Measurements from ENCODE around the gene GFY. TPM values are rescaled to one million over a fixed set of nuclear protein-coding genes. Genes with fewer than 3 reads are reported as not detected.

Gene GFY
- total RNA-seq, 2 donors from 2014 or later = 0.18 TPM; not detected in 1

- Mint-ChIP-seq H3K4me3 (no peak overlapping the region), H3K27me3 (ENCODE audit: insufficient read depth) (peaks cover 98% of the 10 kb centered on the region), H3K9me3 (peaks cover 13% of the 10 kb centered on the region), H3K36me3 (ENCODE audit: low read depth) (peaks cover 4% of the 10 kb centered on the region), H3K27ac (no peak overlapping the region), H3K4me1 (peaks cover 16% of the 10 kb centered on the region)
- Histone ChIP-seq H3K27ac (ENCODE audit: low read depth, low read length) (no peak overlapping the region), H3K9ac (ENCODE audit: extremely low read depth, low read length, poor library complexity, severe bottlenecking) (no peak overlapping the region), H3K36me3 (ENCODE audit: control insufficient read depth, insufficient read depth, low read length) (no peaks in the 10 kb centered on the region), H3K9me3 (ENCODE audit: control insufficient read depth, low read length) (no peaks in the 10 kb centered on the region), H3K4me3 (ENCODE audit: low read length) (no peak overlapping the region), H3K27me3 (ENCODE audit: control insufficient read depth, insufficient read depth, low read length, poor library complexity, severe bottlenecking) (peaks cover 100% of the 10 kb centered on the region), H3K4me1 (ENCODE audit: control insufficient read depth, insufficient read depth, low read length) (no peaks in the 10 kb centered on the region)
- TF ChIP-seq CTCF (conservative IDR thresholded peaks at IDR 0.05) = no peak
- WGBS, 2 experiments (ENCODE audit: insufficient coverage in 1 of 2, insufficient read length in 1 of 2) = 83 to 91% methylated on average over 5 to 9 of the region's 9 CpGs
- DNase-seq = no peak
Observed at GRCh38 chr19:49430172-49430677, 5.0 kb downstream of the GFY start.

GRCh38 chr19:49430678-49431329, 5.6 kb downstream of the GFY start:
- Histone ChIP-seq H3K4me1 (ENCODE audit: control insufficient read depth, insufficient read depth, low read length) (no peaks in the 10 kb centered on the region), H3K27ac (ENCODE audit: low read depth, low read length) (no peak overlapping the region), H3K27me3 (ENCODE audit: control insufficient read depth, insufficient read depth, low read length, poor library complexity, severe bottlenecking) (peaks cover 100% of the 10 kb centered on the region), H3K36me3 (ENCODE audit: control insufficient read depth, insufficient read depth, low read length) (no peaks in the 10 kb centered on the region), H3K4me3 (ENCODE audit: low read length) (no peak overlapping the region), H3K9me3 (ENCODE audit: control insufficient read depth, low read length) (no peaks in the 10 kb centered on the region), H3K9ac (ENCODE audit: extremely low read depth, low read length, poor library complexity, severe bottlenecking) (no peak overlapping the region)
- H3K9me3 Mint-ChIP-seq = peaks cover 17% of the 10 kb centered on the region
- H3K4me1 Mint-ChIP-seq = peaks cover 12% of the 10 kb centered on the region
- WGBS, 2 experiments (ENCODE audit: insufficient coverage in 1 of 2, insufficient read length in 1 of 2) = 77 to 80% methylated on average over 17 to 28 of the region's 28 CpGs
- DNase-seq = no peak
- H3K4me3 Mint-ChIP-seq = no peak overlapping the region
- no peak overlapping the region for H3K27ac Mint-ChIP-seq
- TF ChIP-seq CTCF (conservative IDR thresholded peaks at IDR 0.05) = peak; percentile 59
- peaks cover 4% of the 10 kb centered on the region for H3K36me3 Mint-ChIP-seq (ENCODE audit: low read depth)
- H3K27me3 Mint-ChIP-seq (ENCODE audit: insufficient read depth) = peaks cover 98% of the 10 kb centered on the region

GRCh38 chr19:49431330-49431749, 6.2 kb downstream of the GFY start:
- H3K9ac ChIP-seq (ENCODE audit: extremely low read depth, low read length, poor library complexity, severe bottlenecking) = no peak overlapping the region
- peaks cover 19% of the 10 kb centered on the region for H3K9me3 Mint-ChIP-seq
- peaks cover 100% of the 10 kb centered on the region for H3K27me3 ChIP-seq (ENCODE audit: control insufficient read depth, insufficient read depth, low read length, poor library complexity, severe bottlenecking)
- H3K4me3 ChIP-seq (ENCODE audit: low read length) = no peak overlapping the region
- H3K27ac ChIP-seq (ENCODE audit: low read depth, low read length) = no peak overlapping the region
- WGBS, 2 experiments (ENCODE audit: insufficient coverage in 1 of 2, insufficient read length in 1 of 2) = 83 to 85% methylated on average over 24 to 28 of the region's 29 CpGs
- H3K4me1 ChIP-seq (ENCODE audit: control insufficient read depth, insufficient read depth, low read length) = no peaks in the 10 kb centered on the region
- peaks cover 4% of the 10 kb centered on the region for H3K36me3 Mint-ChIP-seq (ENCODE audit: low read depth)
- H3K36me3 ChIP-seq (ENCODE audit: control insufficient read depth, insufficient read depth, low read length) = no peaks in the 10 kb centered on the region
- H3K9me3 ChIP-seq (ENCODE audit: control insufficient read depth, low read length) = no peaks in the 10 kb centered on the region
- no peak for TF ChIP-seq CTCF (conservative IDR thresholded peaks at IDR 0.05)
- no peak for DNase-seq
- H3K27ac Mint-ChIP-seq = no peak overlapping the region
- H3K4me3 Mint-ChIP-seq = no peak overlapping the region
- peaks cover 8% of the 10 kb centered on the region for H3K4me1 Mint-ChIP-seq
- peaks cover 98% of the 10 kb centered on the region for H3K27me3 Mint-ChIP-seq (ENCODE audit: insufficient read depth)
